Gastrocnemius medialis (tissue), 4 donors: ENCODE results near the gene RASGEF1B. TPM values are rescaled to one million over a fixed set of nuclear protein-coding genes. Genes with fewer than 3 reads are reported as not detected.

Source experiments
- ATAC-seq, 2 donors: fragments of 150-250 bp; one replicate each; pipeline ENCODE4 v1.9.1; 2016
- DNase-seq, 2 donors: peaks; one replicate each; pipeline ENCODE4 v3.0.0-alpha.2; 2019
- H3K27ac ChIP-seq, 4 donors: fragments of 200-600 bp; sonication (generic); 1 replicate in 1 of 4; 2 replicates in 3 of 4; pipeline ENCODE4 v1.5.1; 2016 to 2018; ENCODE audit warnings: mild to moderate bottlenecking in 2 of 4, moderate library complexity in 1 of 4
- H3K27me3 ChIP-seq, 3 donors: fragments of 200-600 bp; sonication (generic) in 2 of 3; 1 replicate in 1 of 3; 2 replicates in 2 of 3; pipeline versions ENCODE4 v1.5.1 to v1.6.0; 2016 to 2019; ENCODE audit warnings: mild to moderate bottlenecking in 1 of 3, moderate library complexity in 1 of 3
- H3K36me3 ChIP-seq, 2 donors: fragments of 200-600 bp; sonication (generic) in 1 of 2; one replicate each; pipeline ENCODE4 v1.5.1; 2017 to 2018
- H3K4me1 ChIP-seq, 2 donors: fragments of 200-600 bp; sonication (generic) in 1 of 2; one replicate each; pipeline ENCODE4 v1.5.1; 2016 to 2017; ENCODE audit warnings: mild to moderate bottlenecking in 2 of 2
- H3K4me3 ChIP-seq, 4 donors: fragments of 200-600 bp; sonication (generic) in 3 of 4; 1 replicate in 1 of 4; 2 replicates in 3 of 4; pipeline ENCODE4 v1.5.1; 2016 to 2019; ENCODE audit warnings: mild to moderate bottlenecking in 2 of 4
- H3K9me3 ChIP-seq, 3 donors: fragments of 200-600 bp; sonication (generic) in 2 of 3; 1 replicate in 1 of 3; 2 replicates in 2 of 3; pipeline ENCODE4 v1.5.1; 2016 to 2019
- CTCF ChIP-seq, 5 experiments: fragments of 450-650 bp in 3 of 5; fragments of 200-600 bp in 2 of 5; sonication (generic) in 2 of 5; IDR thresholded peaks in 4 of 5; conservative IDR thresholded peaks in 1 of 5; 1 replicate in 4 of 5; 2 replicates in 1 of 5; pipeline ENCODE4 v1.5.1; 2016 to 2019; ENCODE audit warnings: antibody characterized with exemption in 5 of 5, mild to moderate bottlenecking in 3 of 5, moderate library complexity in 3 of 5
- POLR2A ChIP-seq, 2 donors: fragments of 450-650 bp; IDR thresholded peaks; one replicate each; pipeline ENCODE4 v1.6.1; 2017; ENCODE audit warnings: antibody characterized with exemption in 2 of 2, mild to moderate bottlenecking in 2 of 2, moderate library complexity in 2 of 2
- in situ Hi-C, 4 donors: fragments of 200-750 bp; cut with MboI; loops; one replicate each; pipeline versions ENCODE4 v1.15.0 to v1.8.0; 2017; ENCODE audit warnings: low sequenced_read_pairs in 4 of 4
- intact Hi-C: fragments of 100-400 bp; cut with DNase I; formaldehyde crosslinking; loops from one replicate; pipeline ENCODE4 v1.15.1; 2023; ENCODE audit warnings: low total_unique reads
- total RNA-seq, 4 donors: library from RNA; depleted of rRNA; stranded (reverse); fragments of >200 nt; gene quantifications; one replicate each; pipeline versions ENCODE4 v1.1.0 to v1.2.3, GENCODE V29; 2016

Gene RASGEF1B
- total RNA-seq, 4 donors from 2014 or later = 1.9 to 6.0 (median 5.2) TPM

- no peak for TF ChIP-seq CTCF (IDR thresholded peaks at IDR 0.05 in 4 of 5, conservative IDR thresholded peaks at IDR 0.05 in 1 of 5)
- TF ChIP-seq POLR2A (IDR thresholded peaks at IDR 0.05) = no peak
- no peaks in the 10 kb centered on the region for H3K4me1 ChIP-seq
- H3K4me3 ChIP-seq = no peak overlapping the region
- no peaks in the 10 kb centered on the region for H3K27me3 ChIP-seq
- intact Hi-C loops = no loop called here
- H3K9me3 ChIP-seq = no peaks in the 10 kb centered on the region
- ATAC-seq (no peak), DNase-seq (no peak)
- no peak overlapping the region for H3K27ac ChIP-seq
- H3K36me3 ChIP-seq = no peaks in the 10 kb centered on the region
- in situ Hi-C loops = no loop called here
Observed at GRCh38 chr4:81389720-81390119, 82.0 kb downstream of the RASGEF1B start.

GRCh38 chr4:81380437-81380836 is 91.3 kb downstream of the RASGEF1B start:
- no peaks in the 10 kb centered on the region for H3K27me3 ChIP-seq
- H3K36me3 ChIP-seq = no peaks in the 10 kb centered on the region
- intact Hi-C loops = no loop called here
- no peak overlapping the region for H3K4me3 ChIP-seq
- in situ Hi-C loops = no loop called here
- no peak overlapping the region for H3K27ac ChIP-seq
- TF ChIP-seq CTCF (IDR thresholded peaks at IDR 0.05 in 4 of 5, conservative IDR thresholded peaks at IDR 0.05 in 1 of 5) (no peak), POLR2A (IDR thresholded peaks at IDR 0.05) (no peak)
- no peak for ATAC-seq
- DNase-seq = no peak
- H3K9me3 ChIP-seq = no peaks in the 10 kb centered on the region
- no peaks in the 10 kb centered on the region for H3K4me1 ChIP-seq

GRCh38 chr4:81378386-81378785 is 93.3 kb downstream of the RASGEF1B start:
- Histone ChIP-seq H3K9me3 (no peaks in the 10 kb centered on the region), H3K4me1 (no peaks in the 10 kb centered on the region), H3K27me3 (no peaks in the 10 kb centered on the region), H3K27ac (no peak overlapping the region), H3K36me3 (no peaks in the 10 kb centered on the region), H3K4me3 (no peak overlapping the region)
- intact Hi-C loops = no loop called here
- TF ChIP-seq POLR2A (IDR thresholded peaks at IDR 0.05) = no peak
- no peak for TF ChIP-seq CTCF (IDR thresholded peaks at IDR 0.05 in 4 of 5, conservative IDR thresholded peaks at IDR 0.05 in 1 of 5)
- in situ Hi-C loops = no loop called here
- ATAC-seq (no peak), DNase-seq (no peak)

DNA sequence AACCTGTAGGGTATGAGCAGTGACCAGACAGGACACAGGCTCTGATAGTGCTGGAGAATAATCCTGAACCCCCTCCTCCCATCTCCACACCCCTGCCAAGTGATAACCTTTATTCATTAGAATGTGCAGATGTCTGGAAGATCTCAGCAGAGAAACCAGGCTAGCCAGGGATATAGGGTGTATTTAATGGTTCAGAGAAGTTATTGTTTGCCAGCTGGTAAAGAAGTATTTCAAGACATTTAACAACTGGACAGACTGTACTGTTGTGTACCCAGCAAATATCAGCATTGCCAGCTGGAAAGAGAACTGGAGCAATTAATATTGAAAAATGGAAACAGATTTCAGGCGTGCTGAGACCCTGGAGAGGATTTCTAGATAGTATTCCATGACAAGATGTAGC is 94.5 kb downstream of the RASGEF1B start:
- TF ChIP-seq POLR2A (IDR thresholded peaks at IDR 0.05) (no peak), CTCF (IDR thresholded peaks at IDR 0.05 in 4 of 5, conservative IDR thresholded peaks at IDR 0.05 in 1 of 5) (no peak)
- ATAC-seq = no peak
- no peaks in the 10 kb centered on the region for H3K4me1 ChIP-seq
- H3K27ac ChIP-seq = no peak overlapping the region
- in situ Hi-C loops = no loop called here
- no peak for DNase-seq
- no peaks in the 10 kb centered on the region for H3K27me3 ChIP-seq
- no peaks in the 10 kb centered on the region for H3K36me3 ChIP-seq
- intact Hi-C loops = no loop called here
- H3K4me3 ChIP-seq = no peak overlapping the region
- H3K9me3 ChIP-seq = no peaks in the 10 kb centered on the region

GRCh38 chr4:81376720-81377119 is 95.0 kb downstream of the RASGEF1B start:
- Histone ChIP-seq H3K27ac (no peak overlapping the region), H3K4me3 (no peak overlapping the region), H3K36me3 (no peaks in the 10 kb centered on the region), H3K4me1 (no peaks in the 10 kb centered on the region), H3K27me3 (no peaks in the 10 kb centered on the region), H3K9me3 (no peaks in the 10 kb centered on the region)
- in situ Hi-C loops (no loop called here), intact Hi-C loops (no loop called here)
- DNase-seq = no peak
- ATAC-seq = no peak
- TF ChIP-seq CTCF (IDR thresholded peaks at IDR 0.05 in 4 of 5, conservative IDR thresholded peaks at IDR 0.05 in 1 of 5) (no peak), POLR2A (IDR thresholded peaks at IDR 0.05) (no peak)
